HG03064 (cell line): Measurements from ENCODE around the gene BRPF1.

ENCODE experiments used
- ATAC-seq: cut with Tn5 transposase; IDR thresholded peaks from one replicate; pipeline ENCODE4 v1.9.1; 2021; ENCODE audit warnings: low read depth; ENCODE audit not compliant: unreplicated experiment

BRPF1 gene

DNA sequence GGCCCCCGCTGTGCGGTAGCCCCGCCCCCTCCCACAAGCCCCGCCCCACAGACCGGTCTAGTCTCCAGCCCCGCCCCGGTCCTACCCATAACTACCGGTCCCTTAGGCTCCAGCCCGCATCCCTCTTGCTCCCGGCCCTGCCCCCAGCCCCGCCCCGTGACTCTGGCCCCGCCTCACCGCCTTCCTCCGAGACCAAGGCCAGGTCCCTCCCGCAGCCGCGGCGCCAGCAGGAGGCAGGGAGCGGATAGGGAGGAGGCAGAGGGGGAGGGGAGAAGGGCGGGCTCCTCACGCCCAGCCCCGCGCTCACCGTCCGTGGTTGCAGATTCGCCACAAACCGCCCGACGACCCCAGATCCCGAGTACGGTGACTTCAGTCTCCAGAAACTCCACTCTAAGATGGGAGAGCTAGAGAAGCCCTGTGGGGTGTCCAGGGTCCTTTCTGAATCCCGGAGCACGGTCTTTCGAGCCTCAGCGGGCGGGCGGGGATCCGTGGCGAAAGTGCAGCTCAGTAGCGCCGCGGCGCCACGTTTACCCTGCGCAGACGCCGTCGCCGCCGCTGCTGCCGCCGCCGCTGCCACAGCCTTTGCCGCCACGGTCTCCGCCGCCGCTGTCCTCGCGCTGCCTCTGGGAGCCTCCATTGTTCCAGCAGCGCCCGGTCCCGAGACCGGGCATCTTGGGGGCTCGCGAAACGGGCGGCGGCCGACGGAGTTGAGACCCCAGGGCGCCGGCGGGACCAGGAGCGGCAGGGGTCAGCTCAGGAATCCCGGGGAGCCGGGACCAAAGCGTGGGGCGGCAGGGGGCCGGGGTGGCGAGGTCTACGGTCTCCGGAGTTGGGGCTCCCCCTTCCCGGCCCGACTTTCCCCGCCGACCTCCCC is at the start of gene BRPF1:
Gene BRPF1, plus strand, starts transcription at position 530 of the 874 bp plus-strand sequence. CDS start 2,406 bp downstream, outside the sequence.
- peak; percentile 94 for ATAC-seq

DNA sequence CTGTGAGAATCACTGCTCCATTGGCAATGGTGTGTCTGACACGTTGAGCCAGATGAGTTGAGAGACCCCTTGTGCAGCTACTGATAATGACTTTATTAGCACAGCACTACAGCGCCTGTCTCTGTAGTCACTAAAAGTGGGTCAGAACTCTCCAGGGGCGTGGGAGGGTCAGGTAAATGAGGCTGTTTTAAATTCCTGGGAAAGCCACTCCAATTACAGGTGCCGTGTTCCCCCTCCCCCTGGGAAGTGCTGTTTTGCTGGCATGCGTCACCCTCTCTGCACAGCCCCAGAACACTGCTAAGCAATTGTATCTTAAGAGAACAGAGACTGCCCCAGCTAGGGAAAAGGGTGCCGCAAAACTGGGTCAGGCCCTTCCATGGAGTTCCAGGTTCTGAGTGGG is 49.4 kb upstream of the BRPF1 start:
- no peak for ATAC-seq

DNA sequence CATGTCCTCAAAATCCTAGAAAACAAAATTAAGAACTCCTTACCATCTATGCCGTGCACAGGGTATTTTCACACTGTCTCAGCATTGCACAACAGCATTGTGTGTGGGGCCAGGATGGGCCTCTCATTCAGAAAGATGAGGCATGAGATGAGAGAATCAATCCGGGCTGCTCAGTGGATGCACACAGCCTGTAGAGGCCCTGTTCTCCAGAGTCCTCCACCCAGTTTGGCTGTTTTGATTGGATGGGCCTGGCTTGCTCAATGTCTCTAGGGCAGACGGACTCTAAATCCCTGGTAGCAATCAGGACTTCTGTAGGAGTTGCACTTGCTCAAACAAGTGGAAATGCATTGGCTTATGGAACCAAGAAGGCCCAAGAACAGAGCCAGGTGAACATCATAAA is 48.1 kb upstream of the BRPF1 start:
- ATAC-seq, result no peak

- ATAC-seq, result no peak
Observed at GRCh38 chr3:9685216-9686049, 46.1 kb upstream of the BRPF1 start.

GRCh38 chr3:9686050-9686550 is 45.4 kb upstream of the BRPF1 start:
- no peak for ATAC-seq

- ATAC-seq, result no peak
Observed at GRCh38 chr3:9686703-9687102, 44.8 kb upstream of the BRPF1 start.

GRCh38 chr3:9687514-9687913 is 44.0 kb upstream of the BRPF1 start:
- ATAC-seq, result no peak

GRCh38 chr3:9688961-9689360 is 42.6 kb upstream of the BRPF1 start:
- ATAC-seq, result no peak

GRCh38 chr3:9689757-9690156 is 41.8 kb upstream of the BRPF1 start:
- no peak for ATAC-seq

DNA sequence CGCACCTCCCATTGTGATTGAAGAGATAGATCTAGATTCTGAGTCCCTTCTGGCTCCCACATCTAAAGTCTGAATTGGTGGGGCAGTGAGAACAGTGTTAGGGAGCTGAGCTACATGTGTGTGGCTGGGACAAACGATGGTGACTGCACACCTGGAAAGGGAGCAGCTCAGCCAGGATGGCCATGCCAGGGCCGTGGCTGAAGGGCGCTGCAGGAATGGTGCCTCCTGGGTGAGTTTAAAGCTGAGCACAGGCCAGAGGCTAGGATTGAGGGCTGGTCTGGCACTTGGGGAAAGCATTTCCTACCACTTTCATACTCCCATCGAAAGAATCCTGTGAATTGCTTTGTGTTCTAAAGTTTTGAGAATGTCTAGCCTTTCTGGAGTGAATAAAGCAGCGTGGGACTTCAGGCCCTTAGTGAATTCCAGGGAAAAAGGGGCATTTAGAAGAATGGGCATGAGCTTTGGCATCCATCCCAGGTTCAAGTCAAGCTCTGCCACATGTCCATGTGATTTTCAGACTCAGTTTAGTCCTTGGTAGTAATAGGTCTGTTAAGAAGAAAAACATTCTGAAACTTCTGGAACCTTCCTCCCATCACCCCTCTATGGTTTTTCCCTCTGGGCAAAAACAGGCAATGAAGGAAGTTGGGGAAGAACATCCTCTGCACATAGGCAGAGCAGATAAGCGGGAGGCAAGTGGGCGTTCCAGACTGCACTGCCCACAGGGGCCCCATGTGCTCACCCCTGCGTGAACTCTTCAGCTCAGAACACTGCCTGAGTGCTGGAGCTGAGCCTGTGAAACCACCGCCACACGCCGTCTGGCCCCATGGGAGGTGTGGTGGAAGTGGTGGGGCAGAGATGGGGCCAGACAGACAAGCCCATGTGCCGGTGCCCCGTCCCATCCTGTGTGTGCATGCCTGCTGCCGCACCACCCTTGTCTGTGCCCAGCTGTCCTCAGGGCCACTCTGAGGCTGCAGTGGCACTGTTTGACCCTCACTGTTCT is 40.8 kb upstream of the BRPF1 start:
- peak; percentile 96 for ATAC-seq

DNA sequence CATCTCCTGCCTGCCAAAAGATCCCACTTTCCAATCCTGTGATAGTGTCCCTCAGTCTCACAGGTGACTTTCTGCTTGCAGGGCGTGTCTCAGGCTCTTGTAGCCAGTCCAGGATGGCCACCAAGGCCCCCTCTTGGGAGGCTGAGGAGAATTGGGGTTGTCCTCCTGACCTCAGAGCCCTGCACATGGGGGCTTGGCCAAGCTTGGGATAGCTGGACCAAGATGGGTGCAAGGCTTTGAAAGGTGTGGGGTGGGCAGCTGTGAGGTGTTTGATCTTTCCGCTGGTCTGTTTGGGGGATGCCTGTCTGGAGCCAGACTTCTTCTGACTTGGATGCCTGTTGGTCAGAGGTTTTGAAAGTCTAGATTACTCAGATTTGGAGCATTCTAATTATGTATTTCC is 39.9 kb upstream of the BRPF1 start:
- ATAC-seq, result no peak

- ATAC-seq, result no peak
Observed at GRCh38 chr3:9692416-9692815, 39.1 kb upstream of the BRPF1 start.

- no peak for ATAC-seq
Observed at GRCh38 chr3:9695345-9695744, 36.2 kb upstream of the BRPF1 start.

DNA sequence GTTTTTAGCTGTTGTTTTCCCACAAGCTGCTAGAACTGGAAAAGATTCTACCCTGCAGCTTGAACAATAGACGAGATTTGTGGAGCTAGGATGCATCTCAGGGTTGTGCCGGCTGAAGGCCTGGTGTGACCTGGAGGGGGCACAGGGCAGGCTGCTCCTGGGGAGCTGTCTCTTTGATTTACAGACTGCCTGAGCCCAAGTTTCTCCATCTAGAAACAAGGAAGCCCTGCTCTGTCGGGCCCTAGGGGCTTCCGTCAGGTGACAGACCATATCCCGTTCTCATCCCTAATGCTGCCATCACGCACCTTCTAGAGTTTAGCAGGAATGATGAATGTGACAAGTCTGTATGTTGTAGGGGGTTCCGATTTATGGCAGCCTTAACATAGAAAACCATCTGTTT is 35.8 kb upstream of the BRPF1 start:
- ATAC-seq, result no peak

GRCh38 chr3:9696480-9697220 is 34.9 kb upstream of the BRPF1 start:
- no peak for ATAC-seq

- ATAC-seq, result no peak
Observed at GRCh38 chr3:9697892-9698291, 33.6 kb upstream of the BRPF1 start.

- no peak for ATAC-seq
Observed at GRCh38 chr3:9698293-9698692, 33.2 kb upstream of the BRPF1 start.

GRCh38 chr3:9700536-9700935 is 31.0 kb upstream of the BRPF1 start:
- ATAC-seq, result no peak

GRCh38 chr3:9701006-9701405 is 30.5 kb upstream of the BRPF1 start:
- ATAC-seq, result no peak

- ATAC-seq, result no peak
Observed at GRCh38 chr3:9701711-9702110, 29.8 kb upstream of the BRPF1 start.
